DOHH2 (cell line): ENCODE measurements around the gene HOXC4.
"Not testable (repeated sequence)": the region's sequence is repeated elsewhere in the genome, so short reads cannot be mapped to it uniquely, and the experiment has no call there.

Source experiments
- H3F3A ChIP-seq: fragments of 200-600 bp; sonication (generic), shearing (Covaris generic); 2 replicates; pipeline ENCODE4 v1.6.0; 2016; ENCODE audit warnings: antibody characterized with exemption, mild to moderate bottlenecking; ENCODE audit not compliant: control insufficient read depth, insufficient read depth
- H3K27ac ChIP-seq: fragments of 200-600 bp; sonication (generic); 2 replicates; pipeline ENCODE4 v1.5.1; 2014; ENCODE audit warnings: low read depth, mild to moderate bottlenecking, low read length, moderate library complexity
- H3K27me3 ChIP-seq: fragments of 200-600 bp; sonication (generic); 2 replicates; pipeline ENCODE4 v1.6.1; 2014; ENCODE audit warnings: mild to moderate bottlenecking, low read length, mixed read lengths; ENCODE audit not compliant: control insufficient read depth
- H3K36me3 ChIP-seq: fragments of 200-600 bp; sonication (generic); 2 replicates; pipeline ENCODE4 v1.6.1; 2014; ENCODE audit warnings: mild to moderate bottlenecking, low read length, moderate library complexity, mixed read lengths; ENCODE audit not compliant: control insufficient read depth
- H3K4me1 ChIP-seq: fragments of 200-600 bp; sonication (generic); 2 replicates; pipeline ENCODE4 v1.6.1; 2014; ENCODE audit warnings: mild to moderate bottlenecking, low read length, mixed read lengths; ENCODE audit not compliant: control insufficient read depth
- H3K4me2 ChIP-seq: fragments of 200-600 bp; sonication (generic); 2 replicates; pipeline ENCODE4 v1.6.0; 2014; ENCODE audit warnings: mild to moderate bottlenecking, low read length, moderate library complexity
- H3K4me3 ChIP-seq: fragments of 200-600 bp; sonication (generic); 2 replicates; pipeline ENCODE4 v1.5.1; 2014; ENCODE audit warnings: mild to moderate bottlenecking, low read length, mixed read lengths
- H3K79me2 ChIP-seq: fragments of 200-600 bp; sonication (generic); 2 replicates; pipeline ENCODE4 v1.6.1; 2014; ENCODE audit warnings: mild to moderate bottlenecking, low read length, mixed read lengths; ENCODE audit not compliant: control insufficient read depth
- H3K9me2 ChIP-seq: fragments of 200-600 bp; sonication (generic); replicated peaks from 2 replicates; pipeline ENCODE4 v1.6.1; 2014; ENCODE audit warnings: mild to moderate bottlenecking, low read length, mixed read lengths; ENCODE audit not compliant: control insufficient read depth
- H3K9me3 ChIP-seq: fragments of 200-600 bp; sonication (generic); 2 replicates; pipeline ENCODE4 v1.6.1; 2014; ENCODE audit warnings: antibody characterized with exemption, low read length, mixed read lengths; ENCODE audit not compliant: control insufficient read depth, insufficient read depth
- H4K20me1 ChIP-seq: fragments of 200-600 bp; sonication (generic); 2 replicates; pipeline ENCODE4 v1.6.0; 2014; ENCODE audit warnings: low read depth, mild to moderate bottlenecking, antibody characterized with exemption, low read length, moderate library complexity; ENCODE audit not compliant: control insufficient read depth, insufficient read depth

HOXC4 gene

GRCh38 chr12:54092943-54093342 is 39.3 kb downstream of the HOXC4 start:
- not testable (repeated sequence) for H3K9me3 ChIP-seq, H3K9me2 ChIP-seq, H3K79me2 ChIP-seq, H3K4me1 ChIP-seq, H3K36me3 ChIP-seq, H3F3A ChIP-seq, H4K20me1 ChIP-seq, H3K4me2 ChIP-seq, H3K27ac ChIP-seq, H3K4me3 ChIP-seq
- peaks cover 18% of the 10 kb centered on the region for H3K27me3 ChIP-seq

DNA sequence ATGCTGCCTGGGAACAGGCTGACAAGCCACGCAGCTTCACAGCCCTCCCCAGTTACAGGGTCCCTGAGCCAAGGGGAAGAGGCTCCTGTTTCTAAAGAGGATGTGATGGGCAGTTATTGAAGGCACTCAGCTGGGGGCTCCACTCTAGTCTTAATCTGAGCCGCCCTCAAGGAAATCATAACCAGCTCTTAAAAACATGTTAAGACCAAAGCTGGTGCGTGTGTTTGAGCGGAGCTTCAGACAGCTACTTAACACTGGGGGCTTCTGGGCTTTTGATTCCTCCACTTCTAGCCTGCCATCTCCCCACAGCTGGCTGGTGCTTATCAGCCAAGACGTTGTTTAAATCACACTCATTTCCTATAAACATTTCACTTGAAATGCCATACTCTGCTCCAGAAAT is 42.3 kb downstream of the HOXC4 start:
- not testable (repeated sequence) for H3K4me3 ChIP-seq, H3K4me1 ChIP-seq, H4K20me1 ChIP-seq, H3K36me3 ChIP-seq, H3K9me2 ChIP-seq, H3F3A ChIP-seq, H3K27ac ChIP-seq, H3K79me2 ChIP-seq, H3K9me3 ChIP-seq, H3K4me2 ChIP-seq, H3K27me3 ChIP-seq

- H3K27me3 ChIP-seq, H3K27ac ChIP-seq, H3K4me3 ChIP-seq, H3K9me2 ChIP-seq, H3K79me2 ChIP-seq, H3K4me2 ChIP-seq, H3F3A ChIP-seq, H3K4me1 ChIP-seq, H3K36me3 ChIP-seq, H3K9me3 ChIP-seq, H4K20me1 ChIP-seq: not testable (repeated sequence)
Measured at GRCh38 chr12:54098644-54099043, 45.0 kb downstream of the HOXC4 start.

DNA sequence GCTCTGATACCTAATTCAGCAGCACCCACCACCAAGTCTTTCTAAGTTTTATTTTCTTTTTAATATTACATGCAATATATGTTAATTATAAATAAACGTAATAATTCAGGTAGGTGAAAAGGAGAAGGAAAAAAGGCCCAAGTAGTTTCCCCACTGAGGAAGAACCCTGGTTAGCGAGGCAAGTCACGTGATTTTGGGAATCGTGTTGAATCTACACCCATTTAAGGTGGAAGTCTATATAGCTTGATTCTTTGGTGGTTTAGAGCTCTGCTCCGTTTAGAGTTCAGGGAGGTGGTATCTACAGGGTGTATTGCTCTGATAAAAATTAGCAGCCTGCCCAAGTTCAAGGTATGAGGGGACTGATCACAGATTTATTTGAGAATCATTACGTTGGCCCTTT is 47.0 kb downstream of the HOXC4 start:
- not testable (repeated sequence) for H3K36me3 ChIP-seq, H3K27me3 ChIP-seq, H3K79me2 ChIP-seq, H4K20me1 ChIP-seq, H3F3A ChIP-seq, H3K4me3 ChIP-seq, H3K4me1 ChIP-seq, H3K9me3 ChIP-seq, H3K9me2 ChIP-seq, H3K27ac ChIP-seq, H3K4me2 ChIP-seq

- not testable (repeated sequence) for H3K4me3 ChIP-seq, H3K36me3 ChIP-seq, H3K27me3 ChIP-seq, H3K4me1 ChIP-seq, H3K4me2 ChIP-seq, H3F3A ChIP-seq, H3K27ac ChIP-seq, H3K9me3 ChIP-seq, H3K9me2 ChIP-seq, H3K79me2 ChIP-seq, H4K20me1 ChIP-seq
Measured at GRCh38 chr12:54102223-54102622, 48.6 kb downstream of the HOXC4 start.

GRCh38 chr12:54103827-54104226 is 50.2 kb downstream of the HOXC4 start:
- H3K4me1 ChIP-seq, H4K20me1 ChIP-seq, H3K27ac ChIP-seq, H3K27me3 ChIP-seq, H3F3A ChIP-seq, H3K9me3 ChIP-seq, H3K79me2 ChIP-seq, H3K4me2 ChIP-seq, H3K9me2 ChIP-seq, H3K4me3 ChIP-seq, H3K36me3 ChIP-seq: not testable (repeated sequence)
